ENCODE results near the gene FMN1.

DNA sequence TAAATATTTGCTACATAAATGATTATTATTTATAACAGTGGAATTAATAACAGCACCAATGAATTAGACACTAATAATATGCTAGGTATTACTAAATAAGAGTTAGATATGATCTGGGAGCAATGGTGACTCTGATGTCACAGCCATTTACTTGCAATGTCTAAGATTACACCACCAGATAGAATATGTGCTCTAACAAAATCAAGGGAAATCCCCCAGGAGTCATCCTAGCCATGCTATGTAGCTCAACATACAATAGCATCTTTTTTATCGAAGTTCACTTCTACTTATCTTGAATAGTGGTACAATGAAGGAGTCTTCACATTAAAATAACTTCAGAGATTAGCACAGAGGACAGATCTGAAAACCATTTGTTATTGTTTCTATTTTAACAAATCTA, 154.0 kb downstream of the FMN1 start:
- no peak for TF ChIP-seq CTCF (IDR thresholded peaks at IDR 0.05)
- no peak for TF ChIP-seq POLR2A (IDR thresholded peaks at IDR 0.05)

All from transverse colon (tissue), 3 donors.